Globus pallidus (tissue), 1 donor: ENCODE results near the gene SLC35E2B.
A peak's percentile ranks its signal among the peaks of the same experiment; 100 is the strongest.
"Not testable (repeated sequence)": the region's sequence is repeated elsewhere in the genome, so short reads cannot be mapped to it uniquely, and the experiment has no call there.

Experiments
- DNase-seq: peaks from one replicate; pipeline ENCODE4 v3.0.0-alpha.2; 2015; ENCODE audit warnings: low spot score

Gene SLC35E2B

GRCh38 chr1:1674806-1675205 is 17.8 kb downstream of the SLC35E2B start:
- not testable (repeated sequence) for DNase-seq

GRCh38 chr1:1672181-1672965 is 20.2 kb downstream of the SLC35E2B start:
- DNase-seq = no peak

GRCh38 chr1:1671365-1672119 is 21.1 kb downstream of the SLC35E2B start:
- no peak for DNase-seq

GRCh38 chr1:1670866-1671265 is 21.7 kb downstream of the SLC35E2B start:
- no peak for DNase-seq

DNA sequence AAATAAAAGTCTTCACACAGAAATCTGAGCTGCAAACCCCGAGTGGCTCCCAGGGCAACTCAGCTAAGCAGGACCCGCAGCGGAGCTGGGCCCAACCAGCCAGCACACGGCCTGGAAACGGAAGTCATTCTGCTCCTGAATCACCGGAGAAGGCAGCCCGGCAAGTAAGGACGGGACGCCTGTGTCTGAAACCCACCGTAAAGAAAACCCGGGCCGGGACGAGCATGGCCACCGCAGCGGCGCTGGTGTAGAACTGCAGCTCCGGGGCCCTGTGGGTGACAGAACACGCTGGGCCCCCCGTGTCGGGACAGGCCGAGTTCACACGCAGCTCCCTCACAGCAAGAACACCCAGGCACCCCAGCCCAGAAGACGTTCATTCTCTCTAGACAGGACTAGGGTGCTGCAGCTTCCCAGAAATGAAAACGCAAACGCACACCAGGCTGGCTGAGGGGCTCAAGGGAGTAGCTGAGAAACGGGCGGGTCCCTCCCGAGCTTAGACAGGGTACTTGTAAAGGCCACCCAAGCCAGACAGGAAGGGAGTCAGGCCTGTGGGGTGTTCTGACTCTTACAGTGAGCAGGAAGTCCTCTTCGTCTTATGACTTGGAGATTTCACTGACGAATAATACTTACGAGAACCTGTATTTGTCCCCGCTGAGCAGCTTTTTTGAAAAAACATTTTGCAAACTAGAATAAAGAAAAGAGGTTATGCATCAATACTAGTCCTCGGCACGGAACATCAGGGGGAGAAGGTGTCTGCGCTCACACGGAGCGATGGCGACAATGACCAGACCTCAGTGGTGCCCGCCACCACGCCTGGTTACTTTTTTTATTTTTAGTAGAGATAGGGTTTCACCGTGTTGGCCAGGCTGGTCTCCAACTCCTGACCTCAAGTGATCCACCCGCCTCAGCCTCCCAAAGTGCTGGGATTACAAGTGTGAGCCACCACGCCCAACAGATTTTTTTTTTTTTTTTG is 22.8 kb downstream of the SLC35E2B start:
- DNase-seq = no peak

DNA sequence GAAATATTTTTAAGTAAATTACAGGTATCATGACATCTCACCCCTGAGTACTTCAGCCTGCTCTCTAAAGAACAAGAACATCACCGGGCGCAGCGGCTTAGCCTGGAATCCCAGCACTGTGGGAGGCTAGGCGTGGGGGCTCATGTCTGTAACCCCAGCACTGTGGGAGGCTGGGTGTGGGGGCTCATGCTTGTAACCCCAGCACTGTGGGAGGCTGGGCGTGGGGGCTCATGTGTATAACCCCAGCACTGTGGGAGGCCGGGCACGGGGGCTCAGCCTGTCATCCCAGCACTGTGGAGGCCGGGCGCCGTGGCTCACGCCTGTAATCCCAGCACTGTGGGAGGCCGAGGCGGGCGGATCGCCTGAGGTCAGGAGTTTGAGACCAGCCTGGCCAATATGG is 26.1 kb downstream of the SLC35E2B start:
- DNase-seq = no peak

- no peak for DNase-seq
Measured at GRCh38 chr1:1665815-1666251, 26.8 kb downstream of the SLC35E2B start.

GRCh38 chr1:1664941-1665814 is 27.4 kb downstream of the SLC35E2B start:
- no peak for DNase-seq

GRCh38 chr1:1664318-1664717 is 28.3 kb downstream of the SLC35E2B start:
- not testable (repeated sequence) for DNase-seq

DNA sequence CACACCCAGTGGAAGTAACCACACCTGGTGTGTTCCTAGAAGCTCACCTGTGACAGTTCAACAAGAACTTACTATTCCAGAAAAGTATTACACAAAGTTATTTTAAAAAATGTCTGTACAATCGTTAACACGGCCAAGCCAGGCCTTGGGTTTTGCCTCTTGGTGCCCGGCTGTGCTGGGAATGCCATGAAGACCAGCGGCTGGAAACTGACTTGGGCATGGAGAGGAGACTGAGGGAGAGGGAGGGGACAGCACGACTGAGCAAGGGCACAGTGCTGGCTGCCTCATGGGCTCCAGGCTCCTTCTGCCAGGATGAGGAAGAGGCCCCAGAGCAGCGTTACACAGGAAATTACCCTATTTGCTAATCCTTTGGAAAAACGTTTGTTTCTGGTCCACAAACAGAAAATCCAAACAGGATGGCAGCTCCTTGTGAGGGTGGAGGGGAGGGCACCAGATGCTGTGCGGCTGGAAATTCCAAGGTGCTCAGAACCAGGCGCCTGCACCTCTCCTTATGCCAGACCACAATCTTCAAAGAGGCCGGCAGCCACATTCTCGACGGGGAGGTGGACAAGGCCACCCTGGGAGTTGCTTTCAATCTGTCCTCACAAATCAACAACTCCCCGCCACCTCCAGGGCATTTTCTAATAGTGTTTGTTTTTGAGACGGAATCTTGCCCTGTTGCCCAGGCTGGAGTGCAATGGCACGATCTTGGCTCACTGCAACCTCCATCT is 29.6 kb downstream of the SLC35E2B start:
- DNase-seq = not testable (repeated sequence)

GRCh38 chr1:1662392-1662791 is 30.2 kb downstream of the SLC35E2B start:
- not testable (repeated sequence) for DNase-seq

- peak; percentile 92 for DNase-seq
Measured at GRCh38 chr1:1658583-1659549, 33.7 kb downstream of the SLC35E2B start, which contains the start of gene CDK11B. CDK11B (minus strand) TSS chr1:1659004; CDS start chr1:1657485, 1,519 bp downstream.

DNA sequence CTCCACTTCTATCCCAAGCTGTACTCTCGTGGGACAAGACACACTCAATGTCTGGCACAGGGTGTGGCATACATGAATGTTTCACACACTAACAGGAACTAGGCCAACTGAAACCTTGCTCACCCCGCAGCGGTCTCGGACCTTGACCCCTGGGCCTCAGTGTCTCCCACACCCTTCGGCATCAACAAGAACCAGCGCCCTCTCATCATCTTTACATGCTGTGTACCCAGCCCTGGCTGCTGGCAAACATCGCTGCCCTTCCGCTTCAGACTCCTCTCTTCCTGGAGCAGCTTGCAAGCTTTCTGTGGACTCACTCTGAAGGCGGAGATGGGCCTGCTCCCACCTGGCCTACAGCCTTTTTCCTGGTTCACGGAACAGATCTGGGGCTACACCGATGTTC is 44.3 kb downstream of the SLC35E2B start:
- DNase-seq = not testable (repeated sequence)

DNA sequence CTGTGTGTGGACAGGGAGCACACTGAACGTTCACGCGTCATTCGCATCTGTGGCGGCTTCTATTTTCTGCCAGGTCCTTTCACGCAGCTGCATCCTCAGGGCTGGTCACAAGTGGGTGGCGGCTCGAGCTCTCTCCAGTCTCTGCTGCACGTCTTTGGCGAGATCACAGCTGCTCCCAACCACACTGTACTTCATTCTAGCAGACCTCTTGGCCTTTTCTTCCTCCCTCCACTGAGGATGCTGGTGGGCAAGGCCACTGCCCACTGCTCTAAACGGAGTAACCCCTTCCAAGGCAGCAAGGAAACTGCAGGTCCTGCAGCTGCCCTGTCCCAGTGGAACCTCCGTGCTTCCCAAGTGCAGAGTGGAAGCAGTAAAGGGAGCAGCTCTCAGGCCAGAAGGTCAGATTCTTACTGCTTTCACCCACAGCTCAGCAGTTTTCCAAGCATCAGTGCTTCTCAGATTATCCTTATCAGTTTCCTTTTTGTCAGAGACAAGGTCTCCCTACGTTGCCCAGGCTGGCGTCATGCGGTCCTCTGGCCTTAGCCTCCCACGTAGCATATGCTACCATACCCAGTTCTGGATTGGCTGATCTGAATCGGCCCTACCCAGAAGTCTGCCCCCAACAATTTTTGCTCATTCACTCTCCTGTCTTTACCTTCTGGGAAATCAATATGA is 44.9 kb downstream of the SLC35E2B start:
- DNase-seq = not testable (repeated sequence)

DNA sequence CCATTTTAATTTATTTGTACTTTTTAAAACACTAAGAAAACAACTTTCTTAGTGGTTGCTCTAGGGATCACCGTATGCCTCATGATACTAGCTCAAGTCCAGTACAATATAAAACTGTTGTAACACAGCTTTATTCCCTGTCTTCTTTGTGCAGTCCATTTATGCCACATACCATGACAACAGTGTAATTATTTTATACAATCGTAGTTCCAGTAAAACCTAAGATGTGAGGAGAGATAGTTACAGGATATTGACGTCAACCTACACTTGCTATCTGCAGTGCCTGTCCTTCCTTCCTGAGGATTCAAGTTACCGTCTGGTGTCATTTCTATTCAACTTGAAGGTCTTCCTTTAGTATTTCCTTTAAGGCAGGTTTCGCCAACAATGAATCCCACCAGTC is 46.3 kb downstream of the SLC35E2B start:
- not testable (repeated sequence) for DNase-seq

- DNase-seq = not testable (repeated sequence)
Measured at GRCh38 chr1:1640711-1641461, 51.7 kb downstream of the SLC35E2B start.

- DNase-seq = not testable (repeated sequence)
Measured at GRCh38 chr1:1640081-1640480, 52.5 kb downstream of the SLC35E2B start.

DNA sequence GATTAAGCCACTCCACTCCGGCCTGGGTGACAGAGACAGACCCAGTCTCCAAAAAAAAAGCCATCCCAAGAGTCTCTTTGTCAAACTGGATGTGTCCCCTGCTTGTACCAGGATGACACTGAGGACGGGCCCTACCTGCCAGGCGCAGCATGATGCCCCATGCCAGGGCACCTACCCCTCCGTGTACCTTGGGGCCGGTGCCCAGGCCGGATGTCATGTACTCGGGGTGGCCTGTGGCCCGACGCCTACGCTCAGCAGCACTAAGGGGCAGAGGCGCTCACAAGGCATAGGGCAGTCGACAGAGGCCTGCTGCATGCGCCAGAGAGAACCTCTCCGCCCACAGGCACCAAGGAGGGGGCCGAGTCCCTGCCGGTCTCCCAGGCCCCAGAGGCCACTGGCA is 53.2 kb downstream of the SLC35E2B start:
- DNase-seq = not testable (repeated sequence)
